Panc1 (cell line): ENCODE measurements around the gene APCDD1. TPM values are rescaled to one million over a fixed set of nuclear protein-coding genes. Genes with fewer than 3 reads are reported as not detected.

ENCODE experiments used
- ATAC-seq: fragments of 200-7000 bp; cut with Tn5 transposase; 2 replicates; pipeline ENCODE4 v1.9.1; 2020; ENCODE audit warnings: mild to moderate bottlenecking, moderate library complexity
- BruUV-seq: library from RNA; stranded (reverse); fragments of 400-500 nt; replicated peaks from 2 replicates; lab custom pipeline; 2021; lab: Mats Ljungman, UMichigan
- CTCF ChIA-PET: fragments of 300-600 bp; sonication (Branson Sonifier 250); formaldehyde crosslinking; loops from one replicate; lab custom pipeline; 2022; ENCODE audit warnings: antibody characterized with exemption; lab: Charles Lee
- POLR2A ChIA-PET: fragments of 300-600 bp; sonication (Branson Sonifier 250); formaldehyde crosslinking; loops from one replicate; lab custom pipeline; 2022; ENCODE audit warnings: antibody characterized with exemption; lab: Charles Lee
- DNase-seq: peaks from one replicate; pipeline ENCODE4 v3.0.0-alpha.2; 2010; ENCODE audit warnings: low read depth, low spot score
- H3K27ac ChIP-seq: 2 replicates; pipeline ENCODE4 v1.5.1; 2011; ENCODE audit warnings: mild to moderate bottlenecking, low read length, inconsistent platforms
- H3K27me3 ChIP-seq: fragments of 200-500 bp; sonication (Bioruptor generic); 2 replicates; pipeline ENCODE4 v1.6.0; 2014; ENCODE audit warnings: low read length, inconsistent platforms; ENCODE audit not compliant: control insufficient read depth, insufficient read depth
- H3K36me3 ChIP-seq: fragments of 200-500 bp; sonication (Bioruptor generic); 2 replicates; pipeline ENCODE4 v1.5.1; 2014; ENCODE audit warnings: inconsistent platforms, mild to moderate bottlenecking, low read length, moderate library complexity; ENCODE audit not compliant: control insufficient read depth, insufficient read depth
- H3K4me1 ChIP-seq: 2 replicates; pipeline ENCODE4 v1.5.1; 2011; ENCODE audit warnings: inconsistent platforms, mild to moderate bottlenecking, low read length, moderate library complexity; ENCODE audit not compliant: control insufficient read depth, insufficient read depth
- H3K4me3 ChIP-seq, 2 experiments: 2 replicates each; pipeline ENCODE4 v1.5.1; 2011 to 2012; ENCODE audit warnings: low read depth in 2 of 2, low read length in 2 of 2, mild to moderate bottlenecking in 2 of 2, inconsistent platforms in 1 of 2, moderate library complexity in 1 of 2
- H3K9me3 ChIP-seq: fragments of 200-500 bp; sonication (Bioruptor generic); 2 replicates; pipeline ENCODE4 v1.5.1; 2014; ENCODE audit warnings: low read depth, mild to moderate bottlenecking, inconsistent platforms, low read length, moderate library complexity; ENCODE audit not compliant: control insufficient read depth, insufficient read depth
- POLR2AphosphoS5 ChIP-seq: IDR thresholded peaks from 2 replicates; pipeline ENCODE4 v1.6.1; 2012; ENCODE audit warnings: mild to moderate bottlenecking, low read depth, low read length, moderate library complexity
- SIN3A ChIP-seq: IDR thresholded peaks from 2 replicates; pipeline ENCODE4 v1.6.1; 2012; ENCODE audit warnings: low read depth, mild to moderate bottlenecking, low read length, moderate library complexity, borderline replicate concordance; ENCODE audit not compliant: insufficient read depth
- TCF7L2 ChIP-seq: IDR thresholded peaks from 2 replicates; pipeline ENCODE4 v1.6.1; 2011; ENCODE audit warnings: mild to moderate bottlenecking, low read depth, low read length, inconsistent platforms
- in situ Hi-C: cut with HindIII; loops from 2 replicates; pipeline ENCODE4 v1.10.0; 2016; ENCODE audit warnings: low sequenced_read_pairs, low pct_unique_long_range_greater_than_20kb
- intact Hi-C: fragments of 100-400 bp; cut with micrococcal nuclease; formaldehyde crosslinking; loops from one replicate; pipeline ENCODE4 v1.10.0; 2022; ENCODE audit not compliant: unreplicated experiment
- total RNA-seq: library from RNA; stranded (reverse); gene quantifications from one replicate; pipeline ENCODE4 v1.2.1, GENCODE V29; 2021; ENCODE audit not compliant: unreplicated experiment
- TF ChIP-seq, protein P1 (sequence below): fragments of 450-650 bp; IDR thresholded peaks from 2 replicates; pipeline ENCODE4 v1.5.1; 2017; ENCODE audit warnings: mild to moderate bottlenecking
- TF ChIP-seq, protein P2 (sequence below), 2 experiments: IDR thresholded peaks; 2 replicates each; pipeline ENCODE4 v1.6.1; 2011 to 2012; ENCODE audit warnings: low read depth in 2 of 2, control low read depth in 1 of 2, low read length in 1 of 2, mild to moderate bottlenecking in 1 of 2, moderate library complexity in 1 of 2; ENCODE audit not compliant: insufficient read depth in 1 of 2

The APCDD1 gene
- total RNA-seq, 1 experiment from 2014 or later, result 0.36 TPM

DNA sequence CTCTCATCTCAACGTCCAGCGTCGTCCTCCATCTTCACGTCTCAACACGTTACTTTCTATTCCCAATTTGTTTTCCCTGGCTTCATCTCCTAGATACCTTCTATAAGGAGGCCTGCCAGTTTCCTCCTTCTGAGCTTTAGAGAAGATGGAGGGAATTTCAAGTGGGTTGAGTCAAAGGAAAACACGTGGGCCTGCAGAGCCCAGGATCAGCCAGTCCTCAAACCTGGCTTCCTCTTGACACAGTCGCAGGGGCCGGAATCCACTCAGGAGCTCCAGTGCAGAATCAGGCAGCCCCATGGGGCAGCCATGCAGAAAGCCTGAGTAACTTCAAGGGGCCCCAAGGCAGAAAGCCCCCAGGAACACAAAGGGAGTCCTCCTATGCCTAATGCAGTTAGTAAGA lies 14.5 kb upstream of the APCDD1 start:
- no peak for ATAC-seq
- CTCF ChIA-PET, result no interaction called here

DNA sequence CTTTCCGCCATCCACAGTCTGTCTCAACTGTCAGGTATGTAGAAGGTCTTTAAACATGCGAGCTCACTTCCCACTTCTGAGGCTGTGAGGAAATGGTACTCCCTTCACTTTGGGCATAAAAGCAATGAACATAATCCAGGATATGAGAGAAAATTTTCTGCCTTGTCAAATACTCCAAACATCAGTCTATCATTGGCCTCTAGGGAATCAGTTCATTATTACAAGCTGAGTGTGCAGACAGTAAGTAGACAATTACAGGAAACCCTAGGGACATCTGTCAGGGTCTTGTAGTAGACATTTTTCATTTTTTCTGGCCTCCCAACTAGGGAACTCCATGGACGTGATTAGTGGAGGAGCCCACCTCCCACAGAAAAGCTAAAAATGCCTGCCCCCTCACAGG lies 13.6 kb upstream of the APCDD1 start:
- Histone ChIP-seq H3K4me1 (no peaks in the 10 kb centered on the region), H3K4me3 (no peak overlapping the region), H3K27me3 (peaks cover 13% of the 10 kb centered on the region; the same call in 1 of the 2 replicates), H3K27ac (no peak overlapping the region), H3K9me3 (no peaks in the 10 kb centered on the region), H3K36me3 (no peaks in the 10 kb centered on the region)
- in situ Hi-C loops (no loop called here), intact Hi-C loops (no loop called here)
- ATAC-seq, result no peak
- DNase-seq, result no peak
- POLR2A ChIA-PET, result no interaction called here
- BruUV-seq, result no TSS peak
- TF ChIP-seq, protein P1, sequence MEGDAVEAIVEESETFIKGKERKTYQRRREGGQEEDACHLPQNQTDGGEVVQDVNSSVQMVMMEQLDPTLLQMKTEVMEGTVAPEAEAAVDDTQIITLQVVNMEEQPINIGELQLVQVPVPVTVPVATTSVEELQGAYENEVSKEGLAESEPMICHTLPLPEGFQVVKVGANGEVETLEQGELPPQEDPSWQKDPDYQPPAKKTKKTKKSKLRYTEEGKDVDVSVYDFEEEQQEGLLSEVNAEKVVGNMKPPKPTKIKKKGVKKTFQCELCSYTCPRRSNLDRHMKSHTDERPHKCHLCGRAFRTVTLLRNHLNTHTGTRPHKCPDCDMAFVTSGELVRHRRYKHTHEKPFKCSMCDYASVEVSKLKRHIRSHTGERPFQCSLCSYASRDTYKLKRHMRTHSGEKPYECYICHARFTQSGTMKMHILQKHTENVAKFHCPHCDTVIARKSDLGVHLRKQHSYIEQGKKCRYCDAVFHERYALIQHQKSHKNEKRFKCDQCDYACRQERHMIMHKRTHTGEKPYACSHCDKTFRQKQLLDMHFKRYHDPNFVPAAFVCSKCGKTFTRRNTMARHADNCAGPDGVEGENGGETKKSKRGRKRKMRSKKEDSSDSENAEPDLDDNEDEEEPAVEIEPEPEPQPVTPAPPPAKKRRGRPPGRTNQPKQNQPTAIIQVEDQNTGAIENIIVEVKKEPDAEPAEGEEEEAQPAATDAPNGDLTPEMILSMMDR, result no peak
- TF ChIP-seq POLR2AphosphoS5 (no peak), SIN3A (no peak), TCF7L2 (no peak)
- TF ChIP-seq, protein P2, sequence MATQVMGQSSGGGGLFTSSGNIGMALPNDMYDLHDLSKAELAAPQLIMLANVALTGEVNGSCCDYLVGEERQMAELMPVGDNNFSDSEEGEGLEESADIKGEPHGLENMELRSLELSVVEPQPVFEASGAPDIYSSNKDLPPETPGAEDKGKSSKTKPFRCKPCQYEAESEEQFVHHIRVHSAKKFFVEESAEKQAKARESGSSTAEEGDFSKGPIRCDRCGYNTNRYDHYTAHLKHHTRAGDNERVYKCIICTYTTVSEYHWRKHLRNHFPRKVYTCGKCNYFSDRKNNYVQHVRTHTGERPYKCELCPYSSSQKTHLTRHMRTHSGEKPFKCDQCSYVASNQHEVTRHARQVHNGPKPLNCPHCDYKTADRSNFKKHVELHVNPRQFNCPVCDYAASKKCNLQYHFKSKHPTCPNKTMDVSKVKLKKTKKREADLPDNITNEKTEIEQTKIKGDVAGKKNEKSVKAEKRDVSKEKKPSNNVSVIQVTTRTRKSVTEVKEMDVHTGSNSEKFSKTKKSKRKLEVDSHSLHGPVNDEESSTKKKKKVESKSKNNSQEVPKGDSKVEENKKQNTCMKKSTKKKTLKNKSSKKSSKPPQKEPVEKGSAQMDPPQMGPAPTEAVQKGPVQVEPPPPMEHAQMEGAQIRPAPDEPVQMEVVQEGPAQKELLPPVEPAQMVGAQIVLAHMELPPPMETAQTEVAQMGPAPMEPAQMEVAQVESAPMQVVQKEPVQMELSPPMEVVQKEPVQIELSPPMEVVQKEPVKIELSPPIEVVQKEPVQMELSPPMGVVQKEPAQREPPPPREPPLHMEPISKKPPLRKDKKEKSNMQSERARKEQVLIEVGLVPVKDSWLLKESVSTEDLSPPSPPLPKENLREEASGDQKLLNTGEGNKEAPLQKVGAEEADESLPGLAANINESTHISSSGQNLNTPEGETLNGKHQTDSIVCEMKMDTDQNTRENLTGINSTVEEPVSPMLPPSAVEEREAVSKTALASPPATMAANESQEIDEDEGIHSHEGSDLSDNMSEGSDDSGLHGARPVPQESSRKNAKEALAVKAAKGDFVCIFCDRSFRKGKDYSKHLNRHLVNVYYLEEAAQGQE (IDR thresholded peaks at IDR 0.05; ENCODE audit: insufficient read depth in 1 of 2, low read depth in 2 of 2, low read length in 1 of 2), result no peak
- CTCF ChIA-PET, result no interaction called here

More for the DNA sequence above, 14.5 kb upstream of the APCDD1 start:
- H3K27me3 ChIP-seq, result peaks cover 9% of the 10 kb centered on the region; the same call in 1 of the 2 replicates
- DNase-seq, result no peak
- in situ Hi-C loops (no loop called here), intact Hi-C loops (no loop called here)
- H3K4me3 ChIP-seq, result no peak overlapping the region
- no TSS peak for BruUV-seq
- no peaks in the 10 kb centered on the region for H3K9me3 ChIP-seq
- H3K36me3 ChIP-seq, result no peaks in the 10 kb centered on the region
- H3K4me1 ChIP-seq, result no peaks in the 10 kb centered on the region
- no peak overlapping the region for H3K27ac ChIP-seq
- POLR2A ChIA-PET, result no interaction called here
- TF ChIP-seq POLR2AphosphoS5, result no peak
- no peak for TF ChIP-seq SIN3A
- TF ChIP-seq, protein P2 (IDR thresholded peaks at IDR 0.05; ENCODE audit: insufficient read depth in 1 of 2, low read depth in 2 of 2, low read length in 1 of 2), result no peak
- TF ChIP-seq TCF7L2, result no peak
- TF ChIP-seq, protein P1, result no peak
